Fibroblast of skin of left quadriceps (primary cell): Measurements from ENCODE around the gene STYX.
"Not testable (repeated sequence)": the region's sequence is repeated elsewhere in the genome, so short reads cannot be mapped to it uniquely, and the experiment has no call there.

Experiments
- DNase-seq, 2 experiments: peaks; one replicate each; pipeline ENCODE4 v3.0.0-alpha.2; 2013; ENCODE audit warnings: low read depth in 2 of 2

Gene STYX

GRCh38 chr14:52724360-52724644 is 5.7 kb upstream of the STYX start:
- DNase-seq: no peak

GRCh38 chr14:52727509-52727908 is 2.5 kb upstream of the STYX start:
- DNase-seq: not testable (repeated sequence)

- DNase-seq: not testable (repeated sequence)
Observed at GRCh38 chr14:52729035-52729434, 931 bp upstream of the STYX start.

GRCh38 chr14:52729585-52729924 is 411 bp upstream of the STYX start:
- no peak for DNase-seq

GRCh38 chr14:52730709-52731111 is 744 bp downstream of the STYX start:
- DNase-seq: no peak

- DNase-seq: no peak
Observed at GRCh38 chr14:52733824-52734223, 3.9 kb downstream of the STYX start.

GRCh38 chr14:52735921-52736489 is 6.0 kb downstream of the STYX start:
- no peak for DNase-seq

GRCh38 chr14:52738409-52738808 is 8.4 kb downstream of the STYX start:
- no peak for DNase-seq

GRCh38 chr14:52740751-52741150 is 10.8 kb downstream of the STYX start:
- no peak for DNase-seq

- DNase-seq: no peak
Observed at GRCh38 chr14:52741865-52742264, 11.9 kb downstream of the STYX start.

- no peak for DNase-seq
Observed at GRCh38 chr14:52748647-52749292, 18.8 kb downstream of the STYX start.

- DNase-seq: no peak
Observed at GRCh38 chr14:52755607-52756316, 25.8 kb downstream of the STYX start.

GRCh38 chr14:52759145-52759544 is 29.2 kb downstream of the STYX start:
- DNase-seq: no peak

GRCh38 chr14:52762923-52763322 is 33.0 kb downstream of the STYX start:
- not testable (repeated sequence) for DNase-seq

GRCh38 chr14:52767058-52767833 is 37.3 kb downstream of the STYX start:
- DNase-seq: no peak

GRCh38 chr14:52769887-52770286 is 39.9 kb downstream of the STYX start:
- DNase-seq: no peak

- DNase-seq: no peak
Observed at GRCh38 chr14:52776816-52777215, 46.9 kb downstream of the STYX start.

- no peak for DNase-seq
Observed at GRCh38 chr14:52778702-52779101, 48.7 kb downstream of the STYX start.

GRCh38 chr14:52780893-52781292 is 50.9 kb downstream of the STYX start:
- no peak for DNase-seq

GRCh38 chr14:52781629-52782028 is 51.7 kb downstream of the STYX start:
- DNase-seq: no peak

GRCh38 chr14:52783206-52783605 is 53.2 kb downstream of the STYX start:
- DNase-seq: no peak

- no peak for DNase-seq
Observed at GRCh38 chr14:52786887-52787286, 56.9 kb downstream of the STYX start.

- no peak for DNase-seq
Observed at GRCh38 chr14:52789118-52789517, 59.2 kb downstream of the STYX start.
